ENCODE data around the gene MLXIP. TPM values are rescaled to one million over a fixed set of nuclear protein-coding genes. Genes with fewer than 3 reads are reported as not detected.
A peak's percentile ranks its signal among the peaks of the same experiment; 100 is the strongest.

Gene MLXIP
- total and polyA plus RNA-seq, 2 donors from 2014 or later: 10.9 to 67.6 TPM

DNA sequence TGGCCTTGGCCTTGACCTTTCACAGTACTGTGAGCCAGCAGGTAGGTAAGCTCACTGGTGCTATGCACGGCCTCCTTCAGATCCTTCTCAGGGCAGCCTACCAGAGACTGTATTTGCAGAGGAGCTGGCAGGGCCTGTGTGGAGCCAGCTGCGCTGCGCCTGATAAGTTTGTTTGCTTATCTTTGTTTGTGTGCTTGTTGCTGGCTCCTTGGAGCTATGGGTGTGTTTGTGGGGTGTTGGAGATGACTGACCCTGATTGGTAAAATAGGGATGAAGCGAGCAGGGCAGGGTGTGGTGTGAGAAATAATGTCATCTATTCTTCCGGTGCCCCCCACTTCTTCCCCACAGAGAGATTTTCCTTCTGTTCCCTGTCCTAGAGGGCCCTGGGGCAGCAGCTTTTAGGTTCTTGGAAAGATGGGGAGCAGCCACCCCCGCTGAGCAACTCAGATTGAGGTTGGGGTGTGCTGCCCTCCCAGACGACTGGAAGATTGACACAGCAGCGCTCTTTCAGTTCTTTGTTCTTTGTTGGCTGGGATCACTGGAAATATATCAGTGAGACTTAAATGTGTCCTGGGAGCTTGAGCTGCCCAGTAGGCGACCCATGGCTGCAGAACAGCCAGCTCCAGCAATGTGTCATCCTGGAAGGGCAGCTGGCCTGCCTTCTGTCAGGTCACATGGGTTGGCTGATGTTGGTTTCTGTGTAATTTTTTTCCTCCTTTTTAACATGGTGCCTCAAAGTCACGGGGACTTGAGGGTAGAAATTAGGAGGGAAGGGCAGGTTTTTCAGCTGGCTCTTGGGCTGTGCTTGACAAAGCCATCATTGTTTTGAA is 19.6 kb downstream of the MLXIP start:
- DNase-seq (peak in 4 of 5 donors; percentile 42 to 88 (median 66)), FAIRE-seq (no peak)
- Histone ChIP-seq H3K36me3 (ENCODE audit: control insufficient read depth in 2 of 3, insufficient read depth in 3 of 3, low read length in 3 of 3) (peaks cover 0 to 2% (median 0%) of the 10 kb centered on the region in 3 donors), H3K9ac (ENCODE audit: low read length in 3 of 3) (peak overlapping the region in 1 of 3 donors; percentile 12), H3K4me1 (ENCODE audit: control insufficient read depth in 2 of 3, insufficient read depth in 2 of 3, low read depth in 1 of 3, low read length in 3 of 3) (peaks cover 0 to 54% (median 33%) of the 10 kb centered on the region in 3 donors), H3K27me3 (ENCODE audit: control insufficient read depth, insufficient read depth, low read length) (no peaks in the 10 kb centered on the region), H3K9me3 (ENCODE audit: control insufficient read depth in 2 of 3, insufficient read depth in 1 of 3, low read length in 3 of 3) (no peaks in the 10 kb centered on the region), H3K27ac (ENCODE audit: low read depth in 2 of 2, low read length in 2 of 2) (peak overlapping the region; percentile 32 to 33), H3K4me3 (ENCODE audit: low read length in 3 of 3) (no peak overlapping the region)
- intact Hi-C loops (cut with DNase I): no loop called here
- TF ChIP-seq, protein P1, sequence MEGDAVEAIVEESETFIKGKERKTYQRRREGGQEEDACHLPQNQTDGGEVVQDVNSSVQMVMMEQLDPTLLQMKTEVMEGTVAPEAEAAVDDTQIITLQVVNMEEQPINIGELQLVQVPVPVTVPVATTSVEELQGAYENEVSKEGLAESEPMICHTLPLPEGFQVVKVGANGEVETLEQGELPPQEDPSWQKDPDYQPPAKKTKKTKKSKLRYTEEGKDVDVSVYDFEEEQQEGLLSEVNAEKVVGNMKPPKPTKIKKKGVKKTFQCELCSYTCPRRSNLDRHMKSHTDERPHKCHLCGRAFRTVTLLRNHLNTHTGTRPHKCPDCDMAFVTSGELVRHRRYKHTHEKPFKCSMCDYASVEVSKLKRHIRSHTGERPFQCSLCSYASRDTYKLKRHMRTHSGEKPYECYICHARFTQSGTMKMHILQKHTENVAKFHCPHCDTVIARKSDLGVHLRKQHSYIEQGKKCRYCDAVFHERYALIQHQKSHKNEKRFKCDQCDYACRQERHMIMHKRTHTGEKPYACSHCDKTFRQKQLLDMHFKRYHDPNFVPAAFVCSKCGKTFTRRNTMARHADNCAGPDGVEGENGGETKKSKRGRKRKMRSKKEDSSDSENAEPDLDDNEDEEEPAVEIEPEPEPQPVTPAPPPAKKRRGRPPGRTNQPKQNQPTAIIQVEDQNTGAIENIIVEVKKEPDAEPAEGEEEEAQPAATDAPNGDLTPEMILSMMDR (IDR thresholded peaks at IDR 0.05; ENCODE audit: borderline replicate concordance, extremely low read depth, insufficient read depth): no peak

DNA sequence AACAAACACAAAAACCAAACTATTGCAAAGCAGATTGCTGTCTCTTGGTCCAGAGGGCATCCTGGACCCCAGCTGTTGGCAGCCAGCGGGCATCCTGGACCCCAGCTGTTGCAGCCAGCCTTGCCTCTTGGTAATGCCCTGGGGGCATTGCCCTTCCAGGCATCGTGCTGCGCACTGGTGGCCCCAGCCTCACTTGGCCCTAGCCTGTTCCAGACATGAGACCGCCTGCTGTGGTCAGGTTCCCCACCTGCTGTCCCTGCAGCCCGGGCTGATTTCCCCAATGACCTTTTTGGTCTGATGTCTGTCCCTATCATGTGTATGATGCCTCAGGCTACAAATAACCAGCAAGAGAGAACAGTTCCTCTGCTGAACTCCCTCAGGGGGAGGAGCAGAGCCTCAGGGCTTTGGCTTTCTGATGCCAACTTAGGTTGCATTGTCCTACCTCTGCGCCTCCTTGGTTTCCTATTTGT is 20.8 kb downstream of the MLXIP start:
- Histone ChIP-seq H3K27me3 (ENCODE audit: control insufficient read depth, insufficient read depth, low read length) (no peaks in the 10 kb centered on the region), H3K27ac (ENCODE audit: low read depth in 2 of 2, low read length in 2 of 2) (no peak overlapping the region), H3K4me3 (ENCODE audit: low read length in 3 of 3) (no peak overlapping the region), H3K36me3 (ENCODE audit: control insufficient read depth in 2 of 3, insufficient read depth in 3 of 3, low read length in 3 of 3) (peaks cover 0 to 2% (median 0%) of the 10 kb centered on the region in 3 donors), H3K9me3 (ENCODE audit: control insufficient read depth in 2 of 3, insufficient read depth in 1 of 3, low read length in 3 of 3) (no peaks in the 10 kb centered on the region), H3K4me1 (ENCODE audit: control insufficient read depth in 2 of 3, insufficient read depth in 2 of 3, low read depth in 1 of 3, low read length in 3 of 3) (peaks cover 0 to 43% (median 33%) of the 10 kb centered on the region in 3 donors), H3K9ac (ENCODE audit: low read length in 3 of 3) (no peak overlapping the region)
- intact Hi-C loops (cut with DNase I): no loop called here
- FAIRE-seq: no peak
- DNase-seq: no peak
- TF ChIP-seq, protein P1 (IDR thresholded peaks at IDR 0.05; ENCODE audit: borderline replicate concordance, extremely low read depth, insufficient read depth): no peak

DNA sequence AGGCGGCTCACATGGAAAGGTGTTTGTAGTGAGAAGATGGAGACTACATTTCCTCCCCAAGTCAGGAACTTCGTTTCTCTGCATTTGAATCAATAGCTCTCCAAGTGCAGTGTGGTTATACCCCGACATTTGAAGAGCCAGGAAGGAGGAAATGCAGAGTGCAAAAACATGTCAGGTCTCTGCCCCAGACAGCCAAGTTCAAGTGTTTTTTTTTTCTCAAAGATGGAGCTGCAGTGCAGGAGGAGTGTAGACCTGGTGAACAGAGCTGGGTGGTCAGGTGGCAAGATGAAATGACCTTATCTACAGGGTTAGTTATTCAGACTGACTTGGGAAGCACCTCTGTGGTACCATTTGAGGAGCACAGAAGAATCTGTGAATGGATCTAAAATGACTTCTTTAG is 21.3 kb downstream of the MLXIP start:
- Histone ChIP-seq H3K4me1 (ENCODE audit: control insufficient read depth in 2 of 3, insufficient read depth in 2 of 3, low read depth in 1 of 3, low read length in 3 of 3) (peaks cover 0 to 37% (median 28%) of the 10 kb centered on the region in 3 donors), H3K36me3 (ENCODE audit: control insufficient read depth in 2 of 3, insufficient read depth in 3 of 3, low read length in 3 of 3) (no peaks in the 10 kb centered on the region), H3K27me3 (ENCODE audit: control insufficient read depth, insufficient read depth, low read length) (no peaks in the 10 kb centered on the region), H3K4me3 (ENCODE audit: low read length in 3 of 3) (no peak overlapping the region), H3K9me3 (ENCODE audit: control insufficient read depth in 2 of 3, insufficient read depth in 1 of 3, low read length in 3 of 3) (no peaks in the 10 kb centered on the region), H3K27ac (ENCODE audit: low read depth in 2 of 2, low read length in 2 of 2) (no peak overlapping the region), H3K9ac (ENCODE audit: low read length in 3 of 3) (no peak overlapping the region)
- TF ChIP-seq, protein P1 (IDR thresholded peaks at IDR 0.05; ENCODE audit: borderline replicate concordance, extremely low read depth, insufficient read depth): no peak
- DNase-seq (no peak), FAIRE-seq (no peak)
- intact Hi-C loops (cut with DNase I): no loop called here
